Fibroblast of villous mesenchyme (primary cell): ENCODE data around the gene RANBP17. TPM values are rescaled to one million over a fixed set of nuclear protein-coding genes. Genes with fewer than 3 reads are reported as not detected.

ENCODE experiments used
- DNase-seq: peaks from one replicate; pipeline ENCODE4 v3.0.0-alpha.2; 2010; ENCODE audit warnings: low read depth
- H3K4me3 ChIP-seq: 2 replicates; pipeline ENCODE4 v1.5.1; 2011; ENCODE audit warnings: low read depth, mild to moderate bottlenecking, low read length
- total RNA-seq: library from RNA; depleted of rRNA; stranded (reverse); fragments of >200 nt; gene quantifications from 2 replicates; pipeline ENCODE4 v1.2.3, GENCODE V29; 2012
- TF ChIP-seq, protein P1 (sequence below): IDR thresholded peaks from 2 replicates; pipeline ENCODE4 v1.5.1; 2012; ENCODE audit warnings: low read depth, mild to moderate bottlenecking, low read length; ENCODE audit not compliant: insufficient read depth

Gene RANBP17
- total RNA-seq, 1 donor, result 33.7 TPM

DNA sequence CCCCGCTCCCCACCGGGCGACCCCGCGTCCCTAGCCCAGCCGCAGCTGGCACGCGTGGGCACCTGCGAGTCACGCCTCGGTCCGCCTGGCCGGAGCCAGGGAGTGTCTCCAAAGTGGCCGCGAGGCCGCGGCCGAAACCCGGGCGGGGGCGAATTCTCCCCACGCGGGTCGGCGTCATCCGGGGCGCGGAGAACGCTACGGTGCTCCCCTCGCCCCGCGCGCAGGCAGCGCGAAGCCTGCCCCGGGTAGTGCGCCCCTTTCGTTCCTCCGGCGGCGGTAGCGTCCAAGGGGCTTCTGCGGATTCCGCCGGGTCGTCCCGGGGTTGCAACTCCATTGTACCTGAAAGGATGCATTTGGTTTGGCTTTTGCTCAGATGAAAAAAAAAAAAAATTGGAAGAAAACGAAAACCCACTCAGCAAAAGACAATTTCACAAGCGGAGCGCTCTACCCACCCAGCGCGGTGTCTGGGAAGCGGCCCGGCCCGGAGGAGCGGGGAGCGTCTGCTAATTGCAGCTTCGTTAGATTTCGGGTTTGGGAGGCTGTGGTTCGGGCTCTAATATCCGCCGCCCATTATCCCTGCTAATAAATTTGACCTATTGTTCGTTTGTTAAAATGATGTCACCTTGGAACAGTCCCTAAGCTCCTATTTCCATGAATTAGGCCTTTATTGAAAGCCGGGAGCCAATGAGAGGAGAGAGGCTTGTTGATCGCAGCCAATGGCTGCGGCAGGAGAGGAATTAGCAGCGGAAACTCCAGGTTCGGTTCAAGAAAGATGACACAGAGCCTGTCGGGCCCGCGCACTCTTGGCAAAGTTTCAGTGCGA is 446.8 kb downstream of the RANBP17 start, which contains the start of gene TLX3:
TSS of gene TLX3 (plus strand) at position 796 of the 823 bp plus-strand sequence. CDS start 118 bp downstream, outside the sequence.
- TF ChIP-seq, protein P1, sequence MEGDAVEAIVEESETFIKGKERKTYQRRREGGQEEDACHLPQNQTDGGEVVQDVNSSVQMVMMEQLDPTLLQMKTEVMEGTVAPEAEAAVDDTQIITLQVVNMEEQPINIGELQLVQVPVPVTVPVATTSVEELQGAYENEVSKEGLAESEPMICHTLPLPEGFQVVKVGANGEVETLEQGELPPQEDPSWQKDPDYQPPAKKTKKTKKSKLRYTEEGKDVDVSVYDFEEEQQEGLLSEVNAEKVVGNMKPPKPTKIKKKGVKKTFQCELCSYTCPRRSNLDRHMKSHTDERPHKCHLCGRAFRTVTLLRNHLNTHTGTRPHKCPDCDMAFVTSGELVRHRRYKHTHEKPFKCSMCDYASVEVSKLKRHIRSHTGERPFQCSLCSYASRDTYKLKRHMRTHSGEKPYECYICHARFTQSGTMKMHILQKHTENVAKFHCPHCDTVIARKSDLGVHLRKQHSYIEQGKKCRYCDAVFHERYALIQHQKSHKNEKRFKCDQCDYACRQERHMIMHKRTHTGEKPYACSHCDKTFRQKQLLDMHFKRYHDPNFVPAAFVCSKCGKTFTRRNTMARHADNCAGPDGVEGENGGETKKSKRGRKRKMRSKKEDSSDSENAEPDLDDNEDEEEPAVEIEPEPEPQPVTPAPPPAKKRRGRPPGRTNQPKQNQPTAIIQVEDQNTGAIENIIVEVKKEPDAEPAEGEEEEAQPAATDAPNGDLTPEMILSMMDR, result no peak
- H3K4me3 ChIP-seq, result no peak within 1 kb of the TSS
- no peak for DNase-seq

DNA sequence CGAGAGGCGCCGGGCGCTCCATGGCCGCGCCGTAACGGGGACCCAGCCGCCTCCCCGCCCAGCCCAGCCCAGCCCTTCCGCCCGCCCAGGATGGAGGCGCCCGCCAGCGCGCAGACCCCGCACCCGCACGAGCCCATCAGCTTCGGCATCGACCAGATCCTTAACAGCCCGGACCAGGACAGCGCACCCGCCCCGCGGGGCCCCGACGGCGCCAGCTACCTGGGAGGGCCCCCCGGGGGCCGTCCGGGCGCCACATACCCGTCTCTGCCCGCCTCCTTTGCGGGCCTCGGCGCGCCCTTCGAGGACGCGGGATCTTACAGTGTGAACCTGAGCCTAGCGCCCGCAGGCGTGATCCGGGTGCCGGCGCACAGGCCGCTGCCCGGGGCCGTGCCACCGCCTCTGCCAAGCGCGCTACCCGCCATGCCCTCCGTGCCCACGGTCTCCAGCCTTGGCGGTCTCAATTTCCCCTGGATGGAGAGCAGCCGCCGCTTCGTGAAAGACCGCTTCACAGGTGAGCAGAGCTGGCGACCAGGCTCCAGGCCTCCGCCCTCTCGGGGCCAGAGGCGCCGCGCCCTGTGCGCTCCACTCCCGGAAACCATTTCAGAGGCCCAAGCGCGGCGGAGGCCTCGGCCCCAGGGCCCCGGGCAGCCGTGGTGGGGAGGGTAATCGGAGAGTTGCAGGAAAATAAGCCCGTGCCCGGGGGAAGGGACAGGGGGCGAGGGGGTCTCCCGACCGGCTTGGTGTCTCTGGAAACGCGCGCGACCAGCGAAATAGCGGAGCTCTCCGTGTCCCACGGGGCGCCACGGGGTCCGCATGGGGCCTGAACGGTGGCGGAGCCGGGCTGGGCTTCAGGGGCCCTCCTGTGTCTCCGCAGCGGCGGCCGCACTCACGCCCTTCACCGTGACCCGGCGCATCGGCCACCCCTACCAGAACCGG is 447.7 kb downstream of the RANBP17 start:
- no peak overlapping the region for H3K4me3 ChIP-seq
- TF ChIP-seq, protein P1, result no peak
- DNase-seq, result no peak

DNA sequence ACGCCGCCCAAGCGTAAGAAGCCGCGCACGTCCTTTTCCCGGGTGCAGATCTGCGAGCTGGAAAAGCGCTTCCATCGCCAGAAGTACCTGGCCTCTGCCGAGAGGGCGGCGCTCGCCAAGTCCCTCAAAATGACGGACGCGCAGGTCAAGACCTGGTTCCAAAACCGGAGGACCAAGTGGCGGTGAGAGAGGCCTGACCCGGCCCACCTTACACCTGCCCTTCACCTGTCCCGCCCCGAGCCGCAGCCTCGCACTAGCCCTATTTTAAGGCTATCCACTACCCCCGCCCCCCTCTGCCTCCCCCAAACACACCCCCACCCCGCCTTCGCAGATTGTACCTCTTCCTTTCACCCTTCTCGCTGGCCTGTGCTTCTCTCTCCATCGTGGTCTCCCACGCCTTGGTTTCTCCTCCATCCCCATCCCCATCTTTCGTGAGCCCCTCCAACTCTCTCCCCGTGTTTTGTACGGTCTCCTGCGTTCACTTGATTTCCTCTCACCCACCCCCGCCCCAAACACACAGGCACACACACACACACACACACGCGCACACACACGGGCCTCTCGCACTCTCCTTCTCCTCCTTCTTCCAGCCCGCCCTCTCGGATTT is 448.5 kb downstream of the RANBP17 start:
- no peak for DNase-seq
- H3K4me3 ChIP-seq, result no peak overlapping the region
- TF ChIP-seq, protein P1, result peak; percentile 15

DNA sequence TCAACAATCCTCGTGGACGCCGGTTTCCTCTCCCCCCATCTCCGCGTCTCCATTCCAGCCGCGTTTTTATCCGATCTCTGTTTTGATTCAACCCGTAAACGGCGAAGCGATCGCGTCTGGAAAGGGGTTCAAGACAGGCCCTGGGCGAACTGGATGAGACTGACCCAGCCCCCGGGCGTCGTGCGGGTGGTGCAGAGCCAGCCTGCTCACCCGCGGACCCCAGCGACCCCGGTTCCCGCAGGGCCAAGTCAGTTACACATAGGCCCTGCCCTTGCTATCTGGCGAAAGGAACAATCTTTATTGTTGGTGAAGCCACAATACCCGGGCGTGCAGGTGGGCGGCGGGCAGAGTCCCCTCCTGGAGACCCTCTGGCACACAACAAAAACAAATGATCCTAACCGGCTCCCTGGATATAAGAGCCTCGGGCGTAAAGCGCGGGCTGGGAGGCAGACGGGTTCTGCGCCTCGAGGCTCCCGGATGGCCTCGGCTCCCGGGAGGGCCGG is 449.1 kb downstream of the RANBP17 start:
- TF ChIP-seq, protein P1, result no peak
- no peak for DNase-seq

DNA sequence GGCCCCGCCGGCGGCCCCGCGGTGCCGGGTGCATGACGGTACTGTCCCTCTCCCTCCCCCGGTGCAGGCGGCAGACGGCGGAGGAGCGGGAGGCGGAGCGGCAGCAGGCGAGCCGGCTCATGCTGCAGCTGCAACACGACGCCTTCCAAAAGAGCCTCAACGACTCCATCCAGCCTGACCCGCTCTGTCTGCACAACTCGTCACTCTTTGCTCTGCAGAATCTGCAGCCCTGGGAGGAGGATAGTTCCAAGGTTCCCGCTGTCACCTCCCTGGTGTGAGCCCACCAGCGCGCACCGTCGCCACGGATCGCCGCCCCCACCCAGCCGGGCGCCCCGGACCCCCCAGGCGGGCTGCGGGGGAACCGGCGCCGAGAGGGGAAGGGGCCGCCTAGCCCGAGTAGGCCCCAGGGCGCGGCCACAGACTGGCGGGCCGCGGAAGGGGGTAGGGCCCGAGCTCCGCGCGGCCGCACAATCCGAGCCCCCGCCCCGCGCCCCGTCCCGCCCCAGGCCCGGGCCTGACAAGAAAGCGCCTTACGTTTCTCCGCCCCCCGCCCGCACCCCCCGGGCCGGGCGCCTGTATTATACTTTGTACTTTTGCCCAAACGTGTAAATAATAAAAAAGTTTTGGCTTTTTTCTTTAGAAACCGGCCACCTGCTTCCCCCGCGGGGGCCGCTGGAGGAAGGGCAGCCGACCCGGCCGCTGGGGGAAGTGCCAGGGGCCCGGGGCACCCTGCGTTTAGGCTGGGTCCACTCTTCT is 449.7 kb downstream of the RANBP17 start:
- TF ChIP-seq, protein P1, result no peak
- H3K4me3 ChIP-seq, result no peak overlapping the region
- no peak for DNase-seq

More for the DNA sequence above, 449.1 kb downstream of the RANBP17 start:
- no peak overlapping the region for H3K4me3 ChIP-seq
